Muscle layer of colon (tissue), 2 donors: ENCODE measurements around the gene PRKAR1B.
A peak's percentile ranks its signal among the peaks of the same experiment; 100 is the strongest.

Experiments used
- H3K27ac ChIP-seq: one replicate; pipeline ENCODE4 v1.7.0; 2013; ENCODE audit warnings: low read depth, mild to moderate bottlenecking, low read length, moderate library complexity
- H3K27me3 ChIP-seq, 2 donors: one replicate each; pipeline ENCODE4 v1.7.0; 2013; ENCODE audit warnings: low read length in 2 of 2, mild to moderate bottlenecking in 2 of 2; ENCODE audit not compliant: insufficient read depth in 2 of 2, control insufficient read depth in 1 of 2
- H3K36me3 ChIP-seq: one replicate; pipeline ENCODE4 v1.7.0; 2013; ENCODE audit warnings: mild to moderate bottlenecking, low read length; ENCODE audit not compliant: insufficient read depth
- H3K4me1 ChIP-seq: one replicate; pipeline ENCODE4 v1.7.0; 2013; ENCODE audit warnings: mild to moderate bottlenecking, low read length; ENCODE audit not compliant: insufficient read depth
- H3K4me3 ChIP-seq, 2 donors: one replicate each; pipeline ENCODE4 v1.7.0; 2013; ENCODE audit warnings: low read length in 2 of 2, low read depth in 1 of 2, mild to moderate bottlenecking in 1 of 2, moderate library complexity in 1 of 2
- H3K9ac ChIP-seq: one replicate; pipeline ENCODE4 v1.7.0; 2013; ENCODE audit warnings: low read length
- H3K9me3 ChIP-seq: one replicate; pipeline ENCODE4 v1.7.0; 2013; ENCODE audit warnings: mild to moderate bottlenecking, low read length
- donor health status: abdominal sarcoma.
- donor health status: Adenocarcinoma of cecum.

PRKAR1B gene

DNA sequence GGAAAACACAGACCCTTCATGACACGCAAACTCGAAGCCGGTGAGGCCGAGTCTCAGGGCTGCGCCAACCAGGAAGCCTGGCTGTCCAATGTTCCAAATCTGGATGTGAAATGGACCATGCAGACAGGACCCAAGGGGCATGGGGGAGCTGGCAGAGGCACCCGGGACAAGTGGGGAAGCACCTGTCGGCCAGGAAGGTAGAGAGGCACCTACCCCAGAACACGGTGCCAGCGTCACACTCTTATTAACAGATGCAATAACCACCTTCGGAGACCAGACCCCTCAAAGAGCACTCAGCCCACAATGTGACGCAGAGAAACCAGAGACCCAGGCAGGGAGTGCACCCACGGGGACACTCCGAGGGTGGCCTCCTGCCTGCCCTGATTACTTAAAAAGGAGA lies 119.1 kb downstream of the PRKAR1B start:
- Histone ChIP-seq H3K27ac (no peak overlapping the region), H3K27me3 (no peaks in the 10 kb centered on the region), H3K9ac (no peak overlapping the region), H3K4me1 (no peaks in the 10 kb centered on the region), H3K36me3 (no peaks in the 10 kb centered on the region), H3K4me3 (no peak overlapping the region), H3K9me3 (no peaks in the 10 kb centered on the region)

DNA sequence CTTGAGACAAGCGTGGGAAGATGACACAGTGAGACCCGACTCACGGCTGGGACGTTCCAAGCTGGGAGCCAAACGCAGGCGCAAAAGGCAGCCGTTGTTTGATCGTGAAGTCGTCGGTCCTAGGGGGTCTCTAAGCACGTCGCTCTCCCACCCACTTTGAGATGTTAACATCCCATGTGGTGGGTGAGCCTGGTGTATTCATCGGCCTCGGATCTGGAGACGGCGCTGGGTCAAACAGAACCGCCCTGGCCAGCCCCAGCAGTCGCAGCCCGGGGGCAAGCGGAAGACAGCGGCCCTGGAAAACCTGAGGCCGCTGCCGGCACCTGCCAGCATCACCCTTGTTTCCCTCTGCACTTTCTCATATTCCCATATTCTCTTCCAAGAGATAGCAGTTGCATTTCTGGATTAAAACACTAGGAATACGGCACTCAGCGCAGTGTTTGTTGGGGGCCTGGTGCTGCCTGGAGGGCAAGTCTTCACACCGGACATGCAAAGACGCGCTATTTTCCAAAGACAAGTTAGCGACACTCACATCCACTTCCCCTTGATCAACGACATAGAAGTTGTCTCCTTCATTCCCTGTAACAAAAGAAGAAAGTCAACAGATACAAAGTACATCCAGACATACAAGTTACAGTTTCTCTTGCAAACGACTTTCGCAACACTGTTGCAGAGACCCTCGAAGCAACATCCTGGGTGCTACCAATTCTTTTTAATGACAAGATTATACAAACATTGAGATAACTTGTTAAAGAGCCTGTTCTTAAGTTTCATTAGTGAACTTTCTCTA lies 121.2 kb downstream of the PRKAR1B start:
- Histone ChIP-seq H3K36me3 (no peaks in the 10 kb centered on the region), H3K9ac (no peak overlapping the region), H3K27ac (no peak overlapping the region), H3K4me3 (no peak overlapping the region), H3K9me3 (no peaks in the 10 kb centered on the region), H3K4me1 (peaks cover 6% of the 10 kb centered on the region), H3K27me3 (no peaks in the 10 kb centered on the region)

DNA sequence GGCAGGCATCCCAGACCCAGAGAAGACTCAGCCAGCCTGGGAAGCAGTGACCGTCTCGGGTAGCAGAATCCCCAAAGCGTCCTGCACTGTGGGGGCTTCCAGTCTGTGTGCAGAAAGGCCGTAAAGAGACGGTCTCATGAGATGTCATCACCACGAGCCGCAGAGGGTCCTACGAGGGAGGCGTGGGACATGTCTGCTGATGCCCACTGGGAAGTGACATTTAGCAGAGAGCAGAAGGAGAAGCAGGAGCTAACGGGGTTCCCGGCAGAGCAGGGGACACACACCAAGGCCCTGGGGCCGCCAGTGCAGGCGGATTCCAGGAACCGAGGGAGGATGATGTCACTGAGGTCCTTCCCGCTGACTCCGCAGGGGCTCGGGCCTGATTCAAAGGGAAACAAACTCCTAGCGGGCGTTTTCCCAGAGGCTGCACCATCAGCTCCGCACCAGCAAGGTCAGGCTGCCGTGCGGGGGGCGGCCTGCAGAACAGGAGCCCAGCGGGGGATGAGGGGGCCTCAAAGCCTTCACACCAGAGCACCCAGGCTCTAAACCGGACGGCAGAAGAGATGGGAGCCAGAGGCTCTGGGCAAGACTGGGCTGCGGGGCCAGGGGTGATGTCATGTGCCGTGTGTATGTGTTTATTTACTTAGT lies 122.1 kb downstream of the PRKAR1B start:
- Histone ChIP-seq H3K27me3 (no peaks in the 10 kb centered on the region), H3K27ac (no peak overlapping the region), H3K9me3 (no peaks in the 10 kb centered on the region), H3K4me3 (no peak overlapping the region), H3K36me3 (no peaks in the 10 kb centered on the region), H3K4me1 (peaks cover 6% of the 10 kb centered on the region), H3K9ac (no peak overlapping the region)

DNA sequence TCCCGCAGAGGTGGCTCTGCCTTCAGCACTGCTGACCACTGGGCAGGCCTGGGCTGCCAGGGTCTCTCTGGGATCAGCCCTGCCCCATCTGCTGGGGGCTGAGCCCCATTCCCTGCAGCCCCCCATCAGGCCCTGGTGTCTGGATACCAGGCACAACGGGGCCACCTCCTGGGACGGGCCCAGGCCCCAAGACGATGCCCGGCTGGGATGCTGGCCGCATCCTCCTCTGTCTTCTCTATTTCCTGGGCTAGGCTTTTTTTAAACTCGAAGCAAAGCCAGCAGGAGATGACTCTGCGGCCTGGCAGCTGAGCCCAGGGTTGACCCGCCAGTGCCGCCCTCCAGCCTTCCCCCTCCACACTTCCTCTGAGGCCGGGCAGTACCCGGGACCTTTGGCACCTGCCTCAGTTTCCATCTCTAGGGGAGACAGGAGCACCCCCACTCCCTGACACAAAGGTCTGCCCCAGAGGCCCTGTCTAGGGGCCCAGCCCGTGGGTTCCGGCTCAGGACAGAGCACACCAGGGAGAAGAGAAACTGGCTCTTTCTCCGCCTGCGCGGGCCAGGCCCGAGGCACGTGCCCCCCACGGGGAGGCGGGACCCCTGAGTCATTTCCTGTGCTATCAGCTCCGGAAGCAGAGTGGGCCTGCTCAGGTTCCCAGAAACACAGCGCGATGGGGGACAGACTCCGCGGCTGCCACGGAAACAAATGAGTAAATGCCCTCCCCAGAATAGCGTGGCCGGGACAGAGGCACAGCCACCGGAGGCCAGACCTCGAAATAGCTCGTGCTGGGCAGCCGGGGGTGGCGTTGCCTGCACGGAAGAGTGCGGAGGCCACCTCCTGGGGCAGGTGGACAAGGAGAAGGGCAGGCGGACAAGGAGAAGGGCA lies 122.8 kb downstream of the PRKAR1B start:
- no peaks in the 10 kb centered on the region for H3K36me3 ChIP-seq
- H3K4me1 ChIP-seq, result peaks cover 6% of the 10 kb centered on the region
- H3K9me3 ChIP-seq, result no peaks in the 10 kb centered on the region
- no peaks in the 10 kb centered on the region for H3K27me3 ChIP-seq
- H3K27ac ChIP-seq, result peak overlapping the region; percentile 72
- H3K9ac ChIP-seq, result no peak overlapping the region
- H3K4me3 ChIP-seq, result no peak overlapping the region

DNA sequence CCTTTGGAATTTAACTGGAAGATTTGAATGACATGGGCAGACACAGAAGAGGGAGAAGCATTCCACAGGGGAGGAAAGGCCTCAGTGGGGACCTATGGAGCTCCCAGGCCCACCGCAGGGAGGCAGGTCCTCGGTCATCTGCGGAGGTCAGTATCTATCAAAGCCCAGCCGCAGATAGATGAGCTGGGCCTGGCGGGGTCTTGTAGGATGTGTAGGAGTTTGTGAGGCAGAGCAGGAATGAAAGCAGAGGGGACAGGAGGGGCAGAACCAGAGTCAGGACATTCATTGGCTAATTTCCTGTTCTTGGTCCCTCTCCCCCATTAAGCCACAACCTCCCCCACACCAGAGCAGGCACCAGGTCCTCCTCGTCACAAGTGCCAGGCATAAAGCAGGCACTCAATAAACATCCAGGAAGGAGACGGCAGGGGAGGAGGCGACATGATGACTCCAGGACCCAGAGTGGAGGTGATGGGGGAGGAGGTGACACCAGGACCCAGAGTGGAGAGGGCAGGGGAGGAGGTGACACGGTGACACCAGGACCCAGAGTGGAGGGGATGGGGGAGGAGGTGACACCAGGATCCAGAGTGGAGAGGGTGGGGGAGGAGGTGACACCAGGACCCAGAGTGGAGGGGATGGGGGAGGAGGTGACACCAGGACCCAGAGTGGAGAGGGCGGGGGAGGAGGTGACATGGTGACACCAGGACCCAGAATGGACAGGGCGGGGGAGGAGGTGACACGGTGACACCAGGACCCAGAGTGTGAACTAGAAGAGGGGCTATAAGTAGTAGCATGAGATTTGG lies 123.7 kb downstream of the PRKAR1B start:
- Histone ChIP-seq H3K36me3 (no peaks in the 10 kb centered on the region), H3K4me3 (no peak overlapping the region), H3K9ac (no peak overlapping the region), H3K9me3 (no peaks in the 10 kb centered on the region), H3K27me3 (no peaks in the 10 kb centered on the region), H3K27ac (no peak overlapping the region), H3K4me1 (peaks cover 6% of the 10 kb centered on the region)

DNA sequence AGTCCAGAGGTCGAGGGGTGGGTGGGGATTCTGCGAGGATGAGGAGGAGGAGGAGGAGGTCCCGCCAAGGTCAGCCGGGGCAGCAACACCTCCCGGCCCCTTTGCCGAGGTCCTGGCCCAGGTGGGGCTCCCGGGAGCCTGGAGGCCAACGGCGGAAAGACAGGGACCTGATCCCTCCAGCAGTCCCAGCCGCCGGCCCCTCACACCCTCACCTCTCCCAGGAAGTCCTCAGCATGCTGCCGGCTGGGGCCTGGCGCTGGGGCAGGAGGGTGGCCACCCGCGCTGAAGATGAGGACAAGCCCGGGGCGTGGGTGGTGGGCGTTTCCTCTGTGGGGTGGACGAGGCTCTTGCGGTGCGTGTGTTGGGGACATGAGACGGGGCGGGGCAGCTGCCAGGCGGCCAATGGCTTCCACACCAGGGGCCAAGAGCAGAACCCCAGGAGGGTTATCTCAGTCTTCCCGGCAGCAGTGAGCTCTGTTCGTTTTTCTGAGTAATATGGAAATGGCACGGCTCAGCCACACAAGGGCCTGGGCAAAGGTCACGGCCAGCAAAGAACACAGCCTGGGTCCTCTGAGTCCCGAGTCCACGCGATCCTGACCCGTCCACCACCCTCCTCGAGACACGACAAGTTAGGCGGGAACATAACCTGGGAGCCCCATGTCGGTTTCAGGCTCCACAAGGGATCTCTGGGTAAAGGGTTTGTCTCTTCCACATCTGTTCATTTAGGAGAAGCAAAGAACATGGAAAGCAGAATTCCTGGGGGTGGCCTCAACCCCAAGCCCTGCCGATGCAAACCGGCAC lies 124.5 kb downstream of the PRKAR1B start:
- peaks cover 6% of the 10 kb centered on the region for H3K4me1 ChIP-seq
- no peak overlapping the region for H3K4me3 ChIP-seq
- no peak overlapping the region for H3K27ac ChIP-seq
- no peak overlapping the region for H3K9ac ChIP-seq
- no peaks in the 10 kb centered on the region for H3K27me3 ChIP-seq
- no peaks in the 10 kb centered on the region for H3K9me3 ChIP-seq
- H3K36me3 ChIP-seq, result no peaks in the 10 kb centered on the region

DNA sequence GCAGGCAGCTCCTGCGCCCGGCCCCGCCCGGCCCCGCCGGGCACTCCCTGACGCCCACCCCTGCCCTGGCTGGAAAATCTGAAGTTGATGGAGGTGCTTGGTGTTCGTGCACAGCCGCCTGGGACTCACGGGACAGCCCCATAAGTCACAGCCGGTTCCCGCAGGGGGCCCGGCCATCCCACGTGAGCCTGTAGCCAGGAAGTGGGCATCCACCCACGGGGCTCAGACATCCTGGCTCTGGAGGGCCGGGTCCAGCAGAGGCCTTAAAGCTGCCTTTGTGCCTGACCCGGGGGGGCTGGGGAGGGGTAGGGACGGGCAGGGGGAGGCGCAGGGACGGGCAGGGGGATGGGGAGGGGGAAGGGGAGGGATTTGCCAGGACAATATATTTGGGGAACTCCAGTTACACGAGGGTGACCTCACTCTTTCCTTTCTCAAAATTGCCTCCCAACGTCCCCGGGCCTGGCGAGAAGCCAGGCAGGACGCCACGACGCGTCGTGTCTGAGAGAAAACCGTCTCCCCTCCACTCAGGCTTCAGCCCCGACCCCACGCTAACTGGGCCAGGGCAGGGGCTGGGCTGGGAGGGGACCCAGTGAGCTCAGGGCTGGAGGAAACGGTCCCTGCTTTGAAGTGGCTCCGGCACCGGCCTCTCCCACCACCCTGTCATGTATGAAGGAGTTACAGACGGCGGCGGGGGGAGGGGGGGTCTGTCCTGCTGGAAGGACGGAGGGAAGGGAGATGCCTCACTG lies 125.3 kb downstream of the PRKAR1B start:
- Histone ChIP-seq H3K27ac (no peak overlapping the region), H3K9ac (no peak overlapping the region), H3K4me1 (peaks cover 6% of the 10 kb centered on the region), H3K36me3 (no peaks in the 10 kb centered on the region), H3K4me3 (no peak overlapping the region), H3K27me3 (no peaks in the 10 kb centered on the region), H3K9me3 (no peaks in the 10 kb centered on the region)

DNA sequence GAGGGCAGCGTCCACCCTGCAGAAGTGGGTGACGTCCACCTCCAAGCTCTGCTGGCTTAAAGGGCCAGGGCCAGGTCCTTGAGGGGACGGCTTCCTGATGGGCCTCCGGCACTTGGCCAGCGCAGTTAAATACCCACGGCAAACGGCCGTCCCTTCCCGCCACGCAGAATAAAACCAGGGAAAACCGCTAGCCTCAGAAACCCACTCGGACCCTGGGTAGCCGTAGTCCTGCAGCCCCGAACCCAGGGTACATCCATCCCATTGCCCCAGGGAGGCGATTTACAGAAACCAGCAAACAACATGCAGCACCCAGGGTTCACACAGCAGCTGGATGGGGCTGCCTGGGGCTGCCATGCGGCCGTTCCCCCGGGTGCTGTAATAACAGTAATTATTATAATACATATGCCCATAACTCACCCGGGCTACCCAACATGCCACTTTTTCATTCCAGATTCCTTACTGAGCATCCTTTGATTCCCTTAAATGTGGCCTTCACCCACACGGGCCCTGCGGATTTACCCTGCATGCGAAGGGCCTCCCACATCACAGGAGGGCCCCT lies 126.0 kb downstream of the PRKAR1B start:
- Histone ChIP-seq H3K36me3 (no peaks in the 10 kb centered on the region), H3K27me3 (no peaks in the 10 kb centered on the region), H3K9ac (no peak overlapping the region), H3K9me3 (no peaks in the 10 kb centered on the region), H3K4me1 (peaks cover 6% of the 10 kb centered on the region), H3K27ac (no peak overlapping the region), H3K4me3 (no peak overlapping the region)

DNA sequence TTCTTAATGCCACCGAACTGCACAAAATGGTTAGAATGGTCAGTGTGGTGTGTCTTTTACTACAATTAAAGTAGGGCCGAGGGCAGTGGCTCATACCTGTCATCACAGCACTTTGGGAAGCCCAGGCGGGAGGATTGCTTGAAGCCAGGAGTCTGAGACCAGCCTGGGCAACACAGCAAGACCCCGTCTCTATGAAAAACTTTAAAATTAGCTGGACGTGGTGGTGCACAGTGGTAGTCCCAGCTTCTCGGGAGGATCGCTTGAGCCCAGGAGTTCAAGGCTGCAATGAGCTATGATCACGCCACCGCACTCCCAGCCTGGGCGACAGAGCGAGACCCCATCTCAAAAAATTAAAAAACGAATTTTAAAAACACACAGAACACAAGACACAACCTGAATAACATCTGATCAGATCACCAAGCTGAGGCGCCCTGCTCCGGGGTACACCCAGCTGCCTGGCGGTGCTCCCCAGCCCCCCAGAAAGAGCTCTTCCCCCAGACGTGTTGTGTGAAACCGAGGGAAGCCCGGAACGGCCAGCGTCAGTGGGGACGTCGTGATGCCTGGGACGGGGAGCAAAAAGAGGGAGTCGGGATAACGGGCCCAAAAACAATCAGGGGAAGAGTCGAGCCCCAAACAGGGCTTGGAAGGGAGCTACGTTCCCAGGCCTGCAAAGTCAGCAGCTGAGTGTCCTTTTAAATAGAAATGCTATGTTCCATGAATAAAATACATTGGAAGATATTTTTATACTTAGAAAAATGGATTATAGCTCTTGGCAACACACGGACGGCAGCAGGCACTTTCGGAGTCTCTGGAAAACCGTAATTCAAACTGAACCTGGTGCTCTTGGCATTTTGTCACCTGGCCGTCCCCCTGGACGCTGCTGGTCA lies 126.7 kb downstream of the PRKAR1B start:
- H3K36me3 ChIP-seq, result no peaks in the 10 kb centered on the region
- no peaks in the 10 kb centered on the region for H3K27me3 ChIP-seq
- peaks cover 6% of the 10 kb centered on the region for H3K4me1 ChIP-seq
- H3K4me3 ChIP-seq, result no peak overlapping the region
- H3K9me3 ChIP-seq, result no peaks in the 10 kb centered on the region
- no peak overlapping the region for H3K27ac ChIP-seq
- H3K9ac ChIP-seq, result no peak overlapping the region
